GM13976 (cell line): Measurements from ENCODE around the gene IPCEF1.
"Not testable (repeated sequence)": the region's sequence is repeated elsewhere in the genome, so short reads cannot be mapped to it uniquely, and the experiment has no call there.

Source experiments
- DNase-seq: peaks from one replicate; pipeline ENCODE4 v3.0.0; 2012; ENCODE audit warnings: low spot score
- in situ Hi-C: fragments of 300-500 bp; cut with MboI; formaldehyde crosslinking; loops from one replicate; pipeline ENCODE4 v1.12.0; 2022; ENCODE audit warnings: low sequenced_read_pairs, mixed read lengths, inconsistent platforms; ENCODE audit not compliant: unreplicated experiment
- TF ChIP-seq, protein P1 (sequence below): IDR thresholded peaks from 2 replicates; pipeline ENCODE4 v1.5.1; 2012; ENCODE audit warnings: borderline replicate concordance, mild to moderate bottlenecking; ENCODE audit not compliant: insufficient read depth; ENCODE audit errors: extremely low read depth, missing control alignments, control extremely low read depth

IPCEF1 gene

DNA sequence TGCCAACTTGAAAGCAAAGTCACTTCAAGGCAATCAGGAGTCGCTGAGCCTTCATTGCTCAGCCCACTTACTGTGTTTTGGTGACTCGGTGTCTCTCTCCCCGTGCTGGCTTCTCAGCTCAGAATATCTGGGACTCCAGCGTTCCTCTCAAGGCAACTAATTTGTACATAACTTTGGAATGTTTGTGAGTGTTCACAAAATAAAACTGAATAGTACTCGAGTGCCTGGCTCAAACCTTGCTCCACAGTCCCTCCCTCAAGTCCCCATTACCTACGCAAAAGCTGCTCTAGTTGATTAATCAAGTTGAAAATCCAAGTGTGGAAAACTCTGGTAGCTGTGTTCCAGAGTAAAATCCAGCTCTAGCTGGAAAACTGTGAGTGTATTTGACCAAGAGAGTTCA, 8.6 kb downstream of the IPCEF1 start:
- no peak for DNase-seq
- in situ Hi-C loops: no loop called here
- TF ChIP-seq, protein P1, sequence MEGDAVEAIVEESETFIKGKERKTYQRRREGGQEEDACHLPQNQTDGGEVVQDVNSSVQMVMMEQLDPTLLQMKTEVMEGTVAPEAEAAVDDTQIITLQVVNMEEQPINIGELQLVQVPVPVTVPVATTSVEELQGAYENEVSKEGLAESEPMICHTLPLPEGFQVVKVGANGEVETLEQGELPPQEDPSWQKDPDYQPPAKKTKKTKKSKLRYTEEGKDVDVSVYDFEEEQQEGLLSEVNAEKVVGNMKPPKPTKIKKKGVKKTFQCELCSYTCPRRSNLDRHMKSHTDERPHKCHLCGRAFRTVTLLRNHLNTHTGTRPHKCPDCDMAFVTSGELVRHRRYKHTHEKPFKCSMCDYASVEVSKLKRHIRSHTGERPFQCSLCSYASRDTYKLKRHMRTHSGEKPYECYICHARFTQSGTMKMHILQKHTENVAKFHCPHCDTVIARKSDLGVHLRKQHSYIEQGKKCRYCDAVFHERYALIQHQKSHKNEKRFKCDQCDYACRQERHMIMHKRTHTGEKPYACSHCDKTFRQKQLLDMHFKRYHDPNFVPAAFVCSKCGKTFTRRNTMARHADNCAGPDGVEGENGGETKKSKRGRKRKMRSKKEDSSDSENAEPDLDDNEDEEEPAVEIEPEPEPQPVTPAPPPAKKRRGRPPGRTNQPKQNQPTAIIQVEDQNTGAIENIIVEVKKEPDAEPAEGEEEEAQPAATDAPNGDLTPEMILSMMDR: no peak

DNA sequence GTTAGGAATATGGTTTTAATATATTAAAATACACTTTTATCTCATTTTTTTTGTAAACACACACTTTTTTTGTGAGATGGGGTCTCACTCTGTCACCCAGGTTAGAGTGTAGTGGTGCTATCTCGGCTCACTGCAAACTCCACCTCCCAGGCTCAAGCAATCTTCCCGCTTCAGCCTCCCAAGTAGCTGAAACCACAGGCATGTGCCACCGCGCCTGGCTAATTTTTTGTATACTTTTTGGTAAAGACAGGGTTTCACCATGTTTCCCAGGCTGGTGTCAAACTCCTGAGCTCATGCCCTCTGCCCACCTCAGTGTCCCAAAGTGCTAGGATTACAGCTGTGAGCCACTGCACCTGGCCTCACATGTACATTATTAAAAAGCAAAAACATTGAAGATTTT, 10.8 kb downstream of the IPCEF1 start:
- TF ChIP-seq, protein P1: no peak
- in situ Hi-C loops: no loop called here
- no peak for DNase-seq

DNA sequence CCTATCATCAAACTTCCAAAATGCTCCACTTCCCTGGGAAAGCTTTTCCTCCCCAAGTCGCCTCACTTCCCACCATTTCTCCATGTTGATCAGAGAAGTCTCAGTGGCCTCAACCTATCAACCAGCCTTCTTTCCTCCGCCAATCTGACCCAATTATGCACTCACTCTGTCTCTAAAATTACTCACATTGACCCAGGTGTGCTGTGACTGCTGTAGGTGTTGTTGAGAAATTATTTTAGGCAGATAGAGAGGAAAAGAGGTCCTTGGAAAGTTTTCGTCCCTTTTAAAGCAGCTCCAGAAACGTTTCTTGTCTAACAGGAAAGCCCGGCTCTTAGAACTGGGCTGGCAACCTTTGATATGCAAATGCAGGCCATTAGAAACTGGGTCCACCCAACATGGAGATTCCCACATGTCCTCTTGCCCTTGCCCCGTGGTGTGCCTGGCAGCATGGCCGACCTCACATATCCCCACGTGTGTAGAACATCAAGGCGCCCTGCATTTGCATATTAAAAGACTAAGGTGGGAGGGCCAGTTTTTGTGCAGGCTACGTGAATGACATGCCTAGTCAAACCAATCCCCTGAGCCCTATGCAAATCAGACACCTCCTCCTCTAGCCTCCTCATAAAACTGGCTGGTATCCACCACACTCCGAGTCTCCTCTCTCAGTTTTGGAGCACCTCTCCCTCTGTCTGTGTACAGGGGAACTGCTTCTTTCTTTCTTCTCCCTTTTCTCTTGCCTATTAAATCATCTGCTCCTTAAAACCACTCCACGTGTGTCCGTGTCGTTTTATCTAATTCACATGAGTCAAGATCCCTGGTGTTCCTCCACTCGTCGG, 12.9 kb downstream of the IPCEF1 start:
- in situ Hi-C loops: no loop called here
- TF ChIP-seq, protein P1: no peak
- DNase-seq: no peak

DNA sequence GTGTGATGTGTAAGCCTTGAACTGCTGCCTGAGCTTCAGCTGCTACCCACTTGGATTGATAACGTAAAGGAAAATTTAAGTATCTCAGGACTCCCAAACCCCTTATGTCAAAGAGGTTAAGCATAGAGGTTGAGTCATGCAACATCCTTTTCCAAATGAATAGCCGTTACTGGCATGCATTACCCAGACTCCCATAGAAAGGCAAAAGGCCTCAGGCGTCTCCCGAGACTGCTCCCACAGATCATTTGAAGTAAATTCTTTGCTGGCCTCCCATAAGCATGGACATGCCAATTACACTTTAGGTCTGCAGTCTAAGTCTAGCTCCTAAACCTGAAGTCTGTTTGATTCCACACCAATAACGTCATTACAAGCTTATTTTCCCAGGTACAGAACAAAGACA, 14.7 kb downstream of the IPCEF1 start:
- TF ChIP-seq, protein P1: no peak
- in situ Hi-C loops: no loop called here
- DNase-seq: no peak

DNA sequence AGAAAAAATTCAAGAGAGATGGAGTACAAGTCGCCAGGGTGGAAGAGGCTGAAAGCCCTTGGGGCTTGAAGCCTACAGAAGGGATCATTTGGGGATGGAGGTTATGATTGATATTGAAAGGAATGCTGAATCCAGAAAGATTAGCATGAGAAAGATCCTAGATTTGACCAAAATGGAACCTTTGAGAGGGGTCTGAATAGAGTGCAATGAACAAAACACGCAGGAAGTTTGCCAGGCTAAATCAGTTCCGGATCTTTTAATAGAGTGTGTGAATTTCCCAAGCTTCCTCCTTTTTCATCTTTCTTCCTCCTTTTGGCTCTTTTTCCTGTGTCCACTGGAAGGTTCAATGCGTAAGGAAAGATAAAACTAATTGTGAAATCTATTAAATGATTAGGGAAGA, 15.3 kb downstream of the IPCEF1 start:
- no peak for DNase-seq
- TF ChIP-seq, protein P1: no peak
- in situ Hi-C loops: no loop called here

DNA sequence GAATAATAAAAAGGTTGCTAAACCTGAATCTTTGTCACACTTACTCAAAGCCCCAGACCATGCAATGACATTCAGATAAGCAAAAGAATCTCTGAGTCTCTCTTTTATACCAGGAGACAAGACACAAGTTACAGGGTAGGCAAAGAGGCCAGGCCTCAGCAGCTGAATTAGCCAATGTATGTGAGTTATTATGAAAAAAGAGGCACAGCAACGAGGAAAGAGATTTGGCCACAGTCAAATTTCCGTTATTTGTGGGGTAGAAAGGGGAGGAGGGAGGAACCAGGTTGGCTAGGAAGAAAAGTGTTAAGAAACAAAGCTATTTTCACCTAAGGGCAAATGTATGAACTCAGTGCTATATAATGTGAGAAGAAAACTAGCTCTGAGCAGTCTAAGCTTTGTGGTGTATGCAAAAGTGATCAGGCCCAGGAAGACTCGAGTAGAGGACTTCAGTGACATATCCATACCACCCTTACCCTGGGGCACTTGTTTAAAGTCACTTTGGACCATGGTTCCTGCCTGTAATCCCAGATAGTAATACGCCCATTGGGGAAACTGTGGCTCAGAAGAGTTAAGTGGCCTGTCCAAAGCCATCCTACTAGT, 19.1 kb downstream of the IPCEF1 start:
- in situ Hi-C loops: no loop called here
- TF ChIP-seq, protein P1: no peak
- no peak for DNase-seq

DNA sequence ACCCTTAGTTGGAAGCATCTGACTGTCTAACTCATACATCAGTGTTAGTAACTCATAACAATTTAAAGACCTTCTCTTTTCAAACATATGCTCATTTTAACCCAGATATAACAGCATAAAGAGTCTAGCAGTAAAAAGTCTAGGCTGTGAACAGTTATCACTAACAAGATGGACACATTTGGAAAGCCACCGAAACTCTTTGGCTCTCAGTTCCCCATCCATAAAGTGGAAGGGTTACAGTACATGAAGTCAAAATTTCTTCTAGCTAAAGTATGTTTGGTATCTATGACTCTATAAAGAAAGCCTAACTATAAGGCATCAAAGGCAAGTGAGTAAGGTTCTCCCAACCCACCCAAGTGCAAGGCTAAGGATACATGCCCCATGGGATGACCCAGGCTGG, 22.5 kb downstream of the IPCEF1 start:
- DNase-seq, in situ Hi-C loops: not testable (repeated sequence)
